Fibroblast of the aortic adventitia (primary cell): ENCODE measurements around the gene CLRN2. TPM values are rescaled to one million over a fixed set of nuclear protein-coding genes. Genes with fewer than 3 reads are reported as not detected.
"Not testable (repeated sequence)": the region's sequence is repeated elsewhere in the genome, so short reads cannot be mapped to it uniquely, and the experiment has no call there.

Experiments
- DNase-seq: peaks from one replicate; pipeline ENCODE4 v3.0.0-alpha.2; 2010; ENCODE audit warnings: low read depth
- H3K4me3 ChIP-seq: 2 replicates; pipeline ENCODE4 v1.5.1; 2011; ENCODE audit warnings: low read depth, mild to moderate bottlenecking, control low read depth, low read length, moderate library complexity
- total RNA-seq: library from RNA; depleted of rRNA; stranded (reverse); fragments of >200 nt; gene quantifications from 2 replicates; pipeline ENCODE4 v1.2.3, GENCODE V29; 2012; ENCODE audit warnings: low replicate concordance
- TF ChIP-seq, protein P1 (sequence below): IDR thresholded peaks from 2 replicates; pipeline ENCODE4 v1.5.1; 2011; ENCODE audit warnings: mild to moderate bottlenecking, low read length, control low read depth, inconsistent platforms; ENCODE audit not compliant: insufficient read depth

The CLRN2 gene
- total RNA-seq, 1 donor, result not detected

DNA sequence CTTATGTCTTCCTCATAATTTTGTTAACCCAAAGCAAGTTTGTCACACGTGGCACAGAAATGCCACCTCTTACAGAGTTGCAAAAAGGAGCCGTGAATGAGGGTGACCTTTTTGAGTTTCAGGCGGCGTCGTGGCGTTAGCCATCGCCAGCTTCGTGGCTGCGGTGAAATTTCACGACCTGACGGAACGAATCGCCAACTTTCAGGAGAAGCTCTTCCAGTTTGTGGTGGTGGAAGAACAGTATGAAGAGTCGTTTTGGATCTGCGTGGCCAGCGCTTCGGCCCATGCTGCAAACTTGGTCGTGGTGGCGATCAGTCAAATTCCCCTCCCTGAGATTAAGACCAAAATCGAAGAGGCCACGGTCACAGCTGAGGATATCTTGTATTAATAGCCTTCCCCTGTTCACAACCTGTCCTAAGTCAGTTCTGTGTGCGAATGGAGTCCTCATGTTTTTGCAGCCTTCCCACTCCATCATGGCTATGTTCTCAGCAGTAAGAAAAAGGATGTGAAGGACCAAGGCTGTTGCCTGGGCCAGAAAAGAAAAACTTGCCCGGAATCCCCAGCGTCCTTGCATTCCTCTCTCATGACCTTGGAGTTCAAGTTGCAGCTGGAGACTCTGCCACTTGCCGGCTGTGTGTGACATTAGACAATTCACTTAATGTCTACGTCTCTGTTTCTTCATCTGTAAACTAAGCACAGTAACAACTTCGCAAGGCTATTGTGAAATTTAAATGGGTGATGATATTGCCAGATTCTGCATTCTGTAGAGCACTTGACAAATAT, 11.9 kb downstream of the CLRN2 start:
- TF ChIP-seq, protein P1, sequence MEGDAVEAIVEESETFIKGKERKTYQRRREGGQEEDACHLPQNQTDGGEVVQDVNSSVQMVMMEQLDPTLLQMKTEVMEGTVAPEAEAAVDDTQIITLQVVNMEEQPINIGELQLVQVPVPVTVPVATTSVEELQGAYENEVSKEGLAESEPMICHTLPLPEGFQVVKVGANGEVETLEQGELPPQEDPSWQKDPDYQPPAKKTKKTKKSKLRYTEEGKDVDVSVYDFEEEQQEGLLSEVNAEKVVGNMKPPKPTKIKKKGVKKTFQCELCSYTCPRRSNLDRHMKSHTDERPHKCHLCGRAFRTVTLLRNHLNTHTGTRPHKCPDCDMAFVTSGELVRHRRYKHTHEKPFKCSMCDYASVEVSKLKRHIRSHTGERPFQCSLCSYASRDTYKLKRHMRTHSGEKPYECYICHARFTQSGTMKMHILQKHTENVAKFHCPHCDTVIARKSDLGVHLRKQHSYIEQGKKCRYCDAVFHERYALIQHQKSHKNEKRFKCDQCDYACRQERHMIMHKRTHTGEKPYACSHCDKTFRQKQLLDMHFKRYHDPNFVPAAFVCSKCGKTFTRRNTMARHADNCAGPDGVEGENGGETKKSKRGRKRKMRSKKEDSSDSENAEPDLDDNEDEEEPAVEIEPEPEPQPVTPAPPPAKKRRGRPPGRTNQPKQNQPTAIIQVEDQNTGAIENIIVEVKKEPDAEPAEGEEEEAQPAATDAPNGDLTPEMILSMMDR, result no peak
- no peak overlapping the region for H3K4me3 ChIP-seq
- no peak for DNase-seq

DNA sequence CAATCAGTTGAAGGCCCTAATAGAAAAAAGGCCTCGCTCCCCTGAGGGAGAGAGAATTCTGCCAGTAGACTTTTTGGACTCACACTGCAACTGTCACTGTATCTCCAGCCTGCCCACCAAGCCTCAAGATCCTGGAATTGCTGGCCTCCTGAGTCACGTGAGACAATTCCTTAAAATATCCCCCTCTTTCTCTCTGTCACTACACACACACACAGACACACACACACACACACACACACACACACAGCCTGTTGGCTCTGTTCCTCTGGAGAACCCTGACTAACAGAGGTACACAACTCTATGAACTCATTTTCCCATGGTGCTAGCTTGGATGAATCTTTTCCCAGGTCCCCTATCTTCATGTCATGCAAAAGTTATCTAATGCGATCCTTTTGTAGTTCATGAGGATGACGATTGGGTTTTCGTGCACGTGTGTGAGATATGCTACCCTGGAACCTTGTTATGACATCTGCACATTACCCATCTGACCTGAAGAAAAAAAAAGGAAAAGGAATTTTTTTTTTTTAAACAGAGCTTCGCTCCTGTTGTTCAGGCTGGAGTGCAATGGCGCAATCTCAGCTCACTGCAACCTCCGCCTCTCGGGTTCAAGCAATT, 13.7 kb downstream of the CLRN2 start:
- TF ChIP-seq, protein P1, result no peak
- no peak for DNase-seq
- H3K4me3 ChIP-seq, result no peak overlapping the region

DNA sequence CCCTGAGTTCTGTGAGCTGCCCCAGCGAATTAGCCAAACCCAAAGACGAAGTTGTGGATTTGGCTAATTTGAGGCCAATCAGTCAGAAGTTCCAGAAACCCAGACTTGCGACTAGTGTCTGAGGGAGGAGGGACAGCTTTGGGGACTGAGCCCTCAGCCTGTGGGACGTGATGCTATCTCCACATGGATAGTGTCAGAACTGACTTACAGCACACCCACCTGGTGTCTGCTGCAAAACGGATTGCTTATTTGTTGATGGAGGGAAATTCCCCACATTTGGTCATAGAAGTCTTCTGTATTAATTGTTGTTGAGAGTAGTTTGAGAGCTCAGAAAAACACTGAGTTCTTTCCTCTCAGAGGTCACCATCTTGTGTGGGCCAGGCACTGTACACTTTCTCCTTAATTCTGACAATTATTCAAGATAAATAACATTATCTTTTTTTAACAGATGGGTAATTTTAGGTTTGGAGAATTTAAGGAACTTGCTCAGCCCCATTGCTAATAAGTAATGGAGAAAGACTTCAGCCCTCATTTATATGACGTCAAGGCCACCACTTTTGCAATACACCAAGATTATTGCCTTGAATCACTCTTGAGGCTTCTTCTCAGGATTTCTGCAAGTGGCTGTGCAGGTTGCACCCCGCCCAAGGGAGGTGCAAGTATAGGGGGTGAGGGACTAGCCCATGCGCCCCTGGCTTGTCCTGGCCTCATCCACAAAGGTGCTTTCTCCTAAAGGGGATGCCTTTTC, 16.7 kb downstream of the CLRN2 start:
- DNase-seq, result no peak
- TF ChIP-seq, protein P1, result no peak

DNA sequence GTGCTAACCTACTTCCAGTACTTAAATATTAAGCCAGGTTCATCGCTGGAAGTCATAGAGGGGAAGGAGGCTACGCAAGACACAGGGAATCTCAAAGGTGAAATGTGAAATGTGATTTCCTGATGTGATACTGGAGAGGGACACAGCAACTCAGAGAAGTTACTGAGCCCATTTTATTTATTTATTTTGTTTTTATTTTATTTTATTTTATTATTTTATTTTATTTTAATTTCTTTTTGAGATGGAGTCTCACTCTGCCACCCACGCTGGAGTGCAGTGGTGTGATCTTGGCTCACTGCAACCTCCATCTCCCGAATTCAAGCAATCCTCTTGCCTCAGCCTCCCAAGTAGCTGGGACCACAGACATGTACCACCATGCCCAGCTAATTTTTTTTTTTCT, 19.7 kb downstream of the CLRN2 start:
- H3K4me3 ChIP-seq, result no peak overlapping the region
- TF ChIP-seq, protein P1, result no peak
- DNase-seq, result no peak

More for the DNA sequence above, 16.7 kb downstream of the CLRN2 start:
- H3K4me3 ChIP-seq, result no peak overlapping the region

DNA sequence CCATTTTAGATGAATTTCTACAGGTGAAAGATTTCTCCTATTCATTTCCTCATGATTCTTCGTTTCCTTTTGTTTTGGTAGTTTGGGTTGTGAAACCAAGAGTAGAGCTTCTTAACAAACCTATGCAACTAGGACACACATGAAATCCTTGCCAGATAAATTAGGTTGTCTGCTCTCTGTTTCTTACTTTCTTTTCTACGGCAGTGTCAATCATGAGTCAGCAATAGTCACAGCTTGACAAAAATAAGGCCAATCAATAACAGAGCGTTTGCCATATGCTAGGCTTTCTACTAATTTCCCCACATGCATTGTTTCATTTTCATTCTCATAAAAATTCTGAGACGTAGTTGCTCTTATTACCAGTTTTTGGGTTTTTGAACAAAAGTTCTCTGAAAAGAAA, 20.3 kb downstream of the CLRN2 start:
- TF ChIP-seq, protein P1, result no peak
- no peak for DNase-seq
- H3K4me3 ChIP-seq, result no peak overlapping the region

DNA sequence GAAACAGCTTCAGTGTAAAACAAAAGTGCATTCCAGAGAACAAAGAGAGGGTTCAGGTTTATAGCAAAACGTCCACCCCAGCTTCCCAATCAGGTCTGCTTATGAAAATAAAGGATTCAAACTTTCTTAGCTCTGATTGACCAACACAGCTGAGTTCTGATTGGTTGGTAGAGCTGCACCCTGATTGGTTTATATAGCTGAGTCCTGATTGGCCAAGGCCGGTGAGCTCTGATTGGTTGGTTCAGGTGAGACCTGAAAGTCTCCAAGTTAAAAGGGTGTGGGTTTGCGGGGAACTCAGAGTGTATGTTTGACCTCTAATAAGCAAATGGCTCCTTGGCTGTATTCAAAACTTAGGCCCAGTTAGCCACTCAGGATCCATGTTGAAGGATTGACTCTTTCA, 20.9 kb downstream of the CLRN2 start:
- no peak overlapping the region for H3K4me3 ChIP-seq
- DNase-seq, result peak; percentile 10
- TF ChIP-seq, protein P1, result no peak

DNA sequence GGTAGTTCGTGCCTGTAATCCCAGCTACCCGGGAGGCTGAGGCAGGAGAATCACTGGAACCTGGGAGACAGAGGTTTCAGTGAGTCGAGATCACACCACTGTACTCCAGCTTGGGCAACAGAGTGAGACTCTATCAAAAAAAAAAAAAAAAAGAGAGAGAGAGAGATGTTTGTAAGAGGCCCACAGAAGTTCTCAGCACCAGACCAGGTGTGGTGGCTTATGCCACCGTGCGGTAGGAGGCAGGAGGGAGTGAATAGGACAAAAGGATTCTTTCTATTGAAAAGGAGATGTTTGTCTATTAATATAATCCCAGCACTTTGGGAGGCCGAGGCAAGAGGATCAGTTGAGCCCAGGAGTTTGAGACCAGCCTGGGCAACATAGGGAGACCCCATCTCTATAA, 22.1 kb downstream of the CLRN2 start:
- H3K4me3 ChIP-seq, DNase-seq: not testable (repeated sequence)
